T-helper 17 cell (primary cell): ENCODE data around the gene GPR155. TPM values are rescaled to one million over a fixed set of nuclear protein-coding genes. Genes with fewer than 3 reads are reported as not detected.
A peak's percentile ranks its signal among the peaks of the same experiment; 100 is the strongest.
"Not testable (repeated sequence)": the region's sequence is repeated elsewhere in the genome, so short reads cannot be mapped to it uniquely, and the experiment has no call there.

Experiments
- ATAC-seq: fragments of 150-1000 bp; cut with Tn5 transposase; 2 replicates; pipeline ENCODE4 v1.10.0; 2021; ENCODE audit warnings: mild to moderate bottlenecking, moderate library complexity
- DNase-seq, 3 donors: peaks; one replicate each; pipeline versions ENCODE4 v3.0.0 to v3.0.0-alpha.2; 2020 to 2021
- H3K9me3 ChIP-seq: one replicate; pipeline ENCODE4 v1.7.0; 2013; ENCODE audit warnings: low read length, mild to moderate bottlenecking; ENCODE audit not compliant: control insufficient read depth, poor library complexity, severe bottlenecking
- H3K27ac Mint-ChIP-seq: one replicate; pipeline ENCODE4 v1.8.0; 2022; ENCODE audit warnings: mild to moderate bottlenecking, moderate library complexity, mixed read lengths
- H3K27me3 Mint-ChIP-seq: one replicate; pipeline ENCODE4 v1.8.0; 2022; ENCODE audit warnings: mixed read lengths
- H3K36me3 Mint-ChIP-seq: one replicate; pipeline ENCODE4 v1.8.0; 2022; ENCODE audit warnings: low read depth, mixed read lengths
- H3K4me1 Mint-ChIP-seq: one replicate; pipeline ENCODE4 v1.8.0; 2022; ENCODE audit warnings: mild to moderate bottlenecking, mixed read lengths
- H3K4me3 Mint-ChIP-seq: one replicate; pipeline ENCODE4 v1.8.0; 2022; ENCODE audit warnings: mild to moderate bottlenecking, moderate library complexity, mixed read lengths
- total RNA-seq, 4 donors: library from RNA in 2 of 4; stranded (reverse) in 2 of 4; gene quantifications; one replicate each; pipeline ENCODE4 v1.2.3 and lab custom pipeline; 2022 to 2026

Gene GPR155
- total RNA-seq, 2 donors from 2014 or later, result 14.0 to 16.7 TPM

GRCh38 chr2:174485788-174486562 is 854 bp downstream of the GPR155 start:
- H3K27me3 Mint-ChIP-seq, result no peaks in the 10 kb centered on the region
- H3K4me3 Mint-ChIP-seq, result peak overlapping the region; percentile 100
- ATAC-seq (peak; percentile 42), DNase-seq (peak in 1 of 3 donors; percentile 16)
- H3K36me3 Mint-ChIP-seq, result peaks cover 7% of the 10 kb centered on the region
- peaks cover 42% of the 10 kb centered on the region for H3K4me1 Mint-ChIP-seq
- H3K9me3 ChIP-seq, result no peaks in the 10 kb centered on the region
- H3K27ac Mint-ChIP-seq, result peak overlapping the region; percentile 99

- not testable (repeated sequence) for DNase-seq, ATAC-seq, H3K9me3 ChIP-seq, H3K36me3 Mint-ChIP-seq, H3K27me3 Mint-ChIP-seq
- H3K4me1 Mint-ChIP-seq, result peaks cover 35% of the 10 kb centered on the region
- peak overlapping the region; percentile 100 for H3K4me3 Mint-ChIP-seq
- peak overlapping the region; percentile 99 for H3K27ac Mint-ChIP-seq
Measured at GRCh38 chr2:174485045-174485444, 1.8 kb downstream of the GPR155 start.

- H3K9me3 ChIP-seq, result no peaks in the 10 kb centered on the region
- Mint-ChIP-seq H3K4me3 (peak overlapping the region; percentile 100), H3K4me1 (peaks cover 30% of the 10 kb centered on the region), H3K27ac (peak overlapping the region; percentile 99), H3K27me3 (no peaks in the 10 kb centered on the region), H3K36me3 (peaks cover 7% of the 10 kb centered on the region)
- ATAC-seq (no peak), DNase-seq (no peak)
Measured at GRCh38 chr2:174484573-174484972, 2.3 kb downstream of the GPR155 start.

- Mint-ChIP-seq H3K4me3 (no peak overlapping the region), H3K27me3 (no peaks in the 10 kb centered on the region), H3K4me1 (peaks cover 20% of the 10 kb centered on the region), H3K27ac (no peak overlapping the region), H3K36me3 (peaks cover 7% of the 10 kb centered on the region)
- DNase-seq (no peak), ATAC-seq (no peak)
- no peaks in the 10 kb centered on the region for H3K9me3 ChIP-seq
Measured at GRCh38 chr2:174482854-174483253, 4.0 kb downstream of the GPR155 start.

GRCh38 chr2:174477759-174478158 is 9.1 kb downstream of the GPR155 start:
- ATAC-seq (no peak), DNase-seq (no peak)
- Mint-ChIP-seq H3K27me3 (no peaks in the 10 kb centered on the region), H3K36me3 (peaks cover 12% of the 10 kb centered on the region), H3K27ac (no peak overlapping the region), H3K4me3 (no peak overlapping the region), H3K4me1 (peaks cover 22% of the 10 kb centered on the region)
- H3K9me3 ChIP-seq, result no peaks in the 10 kb centered on the region

GRCh38 chr2:174473796-174474195 is 13.0 kb downstream of the GPR155 start:
- DNase-seq (no peak), ATAC-seq (no peak)
- Mint-ChIP-seq H3K27me3 (no peaks in the 10 kb centered on the region), H3K4me3 (no peak overlapping the region), H3K27ac (peak overlapping the region; percentile 79), H3K4me1 (peaks cover 19% of the 10 kb centered on the region), H3K36me3 (peaks cover 8% of the 10 kb centered on the region)
- H3K9me3 ChIP-seq, result no peaks in the 10 kb centered on the region

- DNase-seq, result no peak
- H3K4me3 Mint-ChIP-seq, result no peak overlapping the region
- no peak for ATAC-seq
- H3K36me3 Mint-ChIP-seq, result peaks cover 2% of the 10 kb centered on the region
- no peaks in the 10 kb centered on the region for H3K4me1 Mint-ChIP-seq
- H3K27ac Mint-ChIP-seq, result no peak overlapping the region
- no peaks in the 10 kb centered on the region for H3K9me3 ChIP-seq
- H3K27me3 Mint-ChIP-seq, result no peaks in the 10 kb centered on the region
Measured at GRCh38 chr2:174465327-174465726, 21.5 kb downstream of the GPR155 start.

GRCh38 chr2:174461221-174461620 is 25.6 kb downstream of the GPR155 start:
- Mint-ChIP-seq H3K4me3 (no peak overlapping the region), H3K36me3 (no peaks in the 10 kb centered on the region), H3K27ac (no peak overlapping the region), H3K27me3 (no peaks in the 10 kb centered on the region), H3K4me1 (no peaks in the 10 kb centered on the region)
- H3K9me3 ChIP-seq, result no peaks in the 10 kb centered on the region
- ATAC-seq (no peak), DNase-seq (no peak)

- H3K4me3 Mint-ChIP-seq, result no peak overlapping the region
- H3K4me1 Mint-ChIP-seq, result peaks cover 6% of the 10 kb centered on the region
- no peaks in the 10 kb centered on the region for H3K9me3 ChIP-seq
- peaks cover 8% of the 10 kb centered on the region for H3K36me3 Mint-ChIP-seq
- no peaks in the 10 kb centered on the region for H3K27me3 Mint-ChIP-seq
- peak overlapping the region; percentile 83 for H3K27ac Mint-ChIP-seq
- no peak for ATAC-seq
- DNase-seq, result no peak
Measured at GRCh38 chr2:174454566-174454965, 32.3 kb downstream of the GPR155 start.

GRCh38 chr2:174450021-174450816 is 36.6 kb downstream of the GPR155 start:
- Mint-ChIP-seq H3K27ac (peak overlapping the region; percentile 54), H3K4me1 (peaks cover 10% of the 10 kb centered on the region), H3K36me3 (peaks cover 8% of the 10 kb centered on the region), H3K27me3 (no peaks in the 10 kb centered on the region), H3K4me3 (no peak overlapping the region)
- DNase-seq (no peak), ATAC-seq (peak; percentile 63)
- no peaks in the 10 kb centered on the region for H3K9me3 ChIP-seq

GRCh38 chr2:174449033-174449432 is 37.8 kb downstream of the GPR155 start:
- H3K36me3 Mint-ChIP-seq, result peaks cover 7% of the 10 kb centered on the region
- H3K4me3 Mint-ChIP-seq, result no peak overlapping the region
- H3K4me1 Mint-ChIP-seq, result peaks cover 8% of the 10 kb centered on the region
- H3K27ac Mint-ChIP-seq, result peak overlapping the region; percentile 54
- no peak for DNase-seq
- H3K9me3 ChIP-seq, result no peaks in the 10 kb centered on the region
- ATAC-seq, result no peak
- H3K27me3 Mint-ChIP-seq, result no peaks in the 10 kb centered on the region

- Mint-ChIP-seq H3K27ac (no peak overlapping the region), H3K4me3 (no peak overlapping the region), H3K4me1 (peaks cover 8% of the 10 kb centered on the region), H3K36me3 (peaks cover 7% of the 10 kb centered on the region), H3K27me3 (no peaks in the 10 kb centered on the region)
- DNase-seq (no peak), ATAC-seq (no peak)
- H3K9me3 ChIP-seq, result no peaks in the 10 kb centered on the region
Measured at GRCh38 chr2:174446531-174446930, 40.3 kb downstream of the GPR155 start.

- no peak for DNase-seq
- Mint-ChIP-seq H3K36me3 (peaks cover 7% of the 10 kb centered on the region), H3K27me3 (no peaks in the 10 kb centered on the region), H3K4me1 (peaks cover 10% of the 10 kb centered on the region), H3K27ac (no peak overlapping the region), H3K4me3 (no peak overlapping the region)
- no peaks in the 10 kb centered on the region for H3K9me3 ChIP-seq
- no peak for ATAC-seq
Measured at GRCh38 chr2:174445248-174445647, 41.6 kb downstream of the GPR155 start.
